GM18858 (cell line): ENCODE data around the gene MT1H.

Source experiments
- ATAC-seq: cut with Tn5 transposase; IDR thresholded peaks from one replicate; pipeline ENCODE4 v1.9.1; 2021; ENCODE audit not compliant: unreplicated experiment

Gene MT1H

GRCh38 chr16:56684256-56684925 is 14.8 kb downstream of the MT1H start:
- no peak for ATAC-seq

- no peak for ATAC-seq
Measured at GRCh38 chr16:56684926-56685590, 15.4 kb downstream of the MT1H start.

GRCh38 chr16:56686758-56687157 is 17.1 kb downstream of the MT1H start:
- no peak for ATAC-seq

- ATAC-seq: no peak
Measured at GRCh38 chr16:56688762-56689161, 19.1 kb downstream of the MT1H start.

- no peak for ATAC-seq
Measured at GRCh38 chr16:56689171-56689570, 19.6 kb downstream of the MT1H start.

GRCh38 chr16:56690420-56691122 is 21.0 kb downstream of the MT1H start:
- ATAC-seq: no peak

- ATAC-seq: no peak
Measured at GRCh38 chr16:56691885-56692284, 22.3 kb downstream of the MT1H start.

GRCh38 chr16:56695246-56695645 is 25.6 kb downstream of the MT1H start:
- no peak for ATAC-seq

- ATAC-seq: no peak
Measured at GRCh38 chr16:56697456-56698155, 28.0 kb downstream of the MT1H start.

- ATAC-seq: no peak
Measured at GRCh38 chr16:56700195-56700594, 30.6 kb downstream of the MT1H start.

GRCh38 chr16:56700631-56701030 is 31.0 kb downstream of the MT1H start:
- ATAC-seq: no peak

GRCh38 chr16:56701534-56701933 is 31.9 kb downstream of the MT1H start:
- no peak for ATAC-seq

- no peak for ATAC-seq
Measured at GRCh38 chr16:56702836-56703235, 33.2 kb downstream of the MT1H start.

- ATAC-seq: no peak
Measured at GRCh38 chr16:56708525-56709442, 39.2 kb downstream of the MT1H start.

GRCh38 chr16:56709443-56710040 is 39.9 kb downstream of the MT1H start:
- ATAC-seq: no peak

- no peak for ATAC-seq
Measured at GRCh38 chr16:56710181-56710737, 40.6 kb downstream of the MT1H start.

GRCh38 chr16:56711862-56712261 is 42.2 kb downstream of the MT1H start:
- ATAC-seq: no peak

GRCh38 chr16:56713794-56714193 is 44.2 kb downstream of the MT1H start:
- ATAC-seq: no peak

- ATAC-seq: no peak
Measured at GRCh38 chr16:56715126-56715525, 45.5 kb downstream of the MT1H start.

GRCh38 chr16:56716761-56717160 is 47.1 kb downstream of the MT1H start:
- no peak for ATAC-seq
